HepG2 (cell line): Measurements from ENCODE around the gene UNC5B. TPM values are rescaled to one million over a fixed set of nuclear protein-coding genes. Genes with fewer than 3 reads are reported as not detected.

ENCODE experiments used
- ATAC-seq: fragments of 200-7000 bp; cut with Tn5 transposase; 3 replicates; pipeline ENCODE4 v1.9.1; 2020; ENCODE audit warnings: mild to moderate bottlenecking, moderate library complexity
- BruUV-seq: library from RNA; stranded (reverse); fragments of 400-500 nt; replicated peaks from 2 replicates; lab custom pipeline; 2021; lab: Mats Ljungman, UMichigan
- CTCF ChIA-PET: fragments of 300-600 bp; formaldehyde crosslinking; extraction: SDS; loops from one replicate; lab custom pipeline; 2021; ENCODE audit warnings: low total read pairs, inconsistent platforms, low intra/inter-chr PET ratio; lab: Yijun Ruan, JAX
- POLR2A ChIA-PET: fragments of 350-600 bp; sonication (Branson Sonifier 250); formaldehyde crosslinking; loops from one replicate; lab custom pipeline; 2020; ENCODE audit warnings: antibody characterized with exemption, inconsistent platforms; lab: Yijun Ruan, JAX
- DNase-seq: peaks from one replicate; pipeline ENCODE4 v3.0.0-alpha.2; 2015; ENCODE audit warnings: low spot score
- FAIRE-seq: peaks from 3 replicates; lab custom pipeline; 2011; peaks lifted over from hg19 to GRCh38; lab: Jason Lieb, UNC
- H2AFZ ChIP-seq: one replicate; pipeline ENCODE4 v1.6.1; 2011; ENCODE audit warnings: low read length, inconsistent platforms
- H3K27ac ChIP-seq: fragments of 300-600 bp; 3 replicates; pipeline ENCODE4 v1.8.0; 2011; ENCODE audit warnings: mixed run types, mild to moderate bottlenecking, mixed read lengths, low read length, inconsistent platforms; ENCODE audit not compliant: insufficient read depth; ENCODE audit errors: extremely low read length
- H3K27me3 ChIP-seq, 2 experiments: fragments of 200-600 bp in 1 of 2; 2 replicates in 1 of 2; 3 replicates in 1 of 2; pipeline versions ENCODE4 v1.6.0 to v1.8.0; 2011; ENCODE audit warnings: low read length in 2 of 2, mild to moderate bottlenecking in 2 of 2, moderate library complexity in 2 of 2, inconsistent platforms in 1 of 2; ENCODE audit not compliant: insufficient read depth in 2 of 2, control insufficient read depth in 1 of 2
- H3K36me3 ChIP-seq, 2 experiments: fragments of 200-600 bp in 1 of 2; replicated peaks in 1 of 2; 2 replicates in 1 of 2; 3 replicates in 1 of 2; pipeline versions ENCODE4 v1.5.1 to v1.8.0; 2011; ENCODE audit warnings: low read length in 2 of 2, inconsistent platforms in 1 of 2; ENCODE audit not compliant: insufficient read depth in 2 of 2, control insufficient read depth in 1 of 2
- H3K4me1 ChIP-seq: 2 replicates; pipeline ENCODE4 v1.5.1; 2012; ENCODE audit warnings: low read length, inconsistent platforms; ENCODE audit not compliant: insufficient read depth
- H3K4me2 ChIP-seq: 2 replicates; pipeline ENCODE4 v1.6.0; 2011; ENCODE audit warnings: low read depth, low read length, inconsistent platforms
- H3K4me3 ChIP-seq, 3 experiments: fragments of 200-600 bp in 1 of 3; sonication (generic), shearing (Covaris generic) in 1 of 3; replicated peaks in 1 of 3; 2 replicates each; pipeline ENCODE4 v1.5.1; 2011 to 2016; ENCODE audit warnings: low read length in 3 of 3, inconsistent platforms in 2 of 3, low read depth in 2 of 3, mild to moderate bottlenecking in 2 of 3, control low read depth in 1 of 3, mixed read lengths in 1 of 3; ENCODE audit not compliant: insufficient read depth in 1 of 3
- H3K79me2 ChIP-seq: one replicate; pipeline ENCODE4 v1.6.1; 2011; ENCODE audit warnings: low read length, inconsistent platforms; ENCODE audit not compliant: insufficient read depth
- H3K9ac ChIP-seq: 2 replicates; pipeline ENCODE4 v1.6.0; 2011; ENCODE audit warnings: mild to moderate bottlenecking, low read depth, low read length, inconsistent platforms; ENCODE audit not compliant: insufficient read depth
- H3K9me3 ChIP-seq: 2 replicates; pipeline ENCODE4 v1.5.1; 2012; ENCODE audit warnings: mild to moderate bottlenecking, low read length
- H4K20me1 ChIP-seq: 2 replicates; pipeline ENCODE4 v1.6.0; 2011; ENCODE audit warnings: inconsistent platforms, mild to moderate bottlenecking, low read length, moderate library complexity; ENCODE audit not compliant: insufficient read depth
- GPN1 ChIP-seq: sonication (generic); formaldehyde crosslinking; IDR thresholded peaks from 2 replicates; pipeline ENCODE4 v1.5.1; 2020; ENCODE audit warnings: missing genetic modification reagents, borderline replicate concordance
- HOXA5 ChIP-seq: sonication (generic); formaldehyde crosslinking; IDR thresholded peaks from 2 replicates; pipeline ENCODE4 v1.4.0; 2020; ENCODE audit warnings: missing genetic modification reagents
- KDM4B ChIP-seq: sonication (generic); formaldehyde crosslinking; IDR thresholded peaks from 2 replicates; pipeline ENCODE4 v1.4.0; 2020; ENCODE audit warnings: missing genetic modification reagents
- MYNN ChIP-seq: sonication (generic); formaldehyde crosslinking; IDR thresholded peaks from 2 replicates; pipeline ENCODE4 v1.4.0; 2020; ENCODE audit warnings: mild to moderate bottlenecking, low read depth, missing genetic modification reagents
- RAD51 ChIP-seq: fragments of 450-650 bp; IDR thresholded peaks from 2 replicates; pipeline ENCODE4 v1.6.1; 2016; ENCODE audit warnings: borderline replicate concordance
- SOX5 ChIP-seq: IDR thresholded peaks from 2 replicates; pipeline ENCODE4 v1.6.1; 2016; ENCODE audit warnings: borderline replicate concordance
- U2AF1 ChIP-seq: fragments of 200-400 bp; formaldehyde crosslinking; optimal IDR thresholded peaks from 2 replicates; pipeline ENCODE3; 2017; ENCODE audit warnings: mild to moderate bottlenecking, low read depth, low read length
- ZBTB1 ChIP-seq: sonication (generic); formaldehyde crosslinking; IDR thresholded peaks from 2 replicates; pipeline ENCODE4 v1.4.0; 2020; ENCODE audit warnings: missing genetic modification reagents, borderline replicate concordance
- ZBTB46 ChIP-seq: sonication (generic); formaldehyde crosslinking; IDR thresholded peaks from 2 replicates; pipeline ENCODE4 v1.4.0; 2020; ENCODE audit warnings: mild to moderate bottlenecking, missing genetic modification reagents, borderline replicate concordance
- ZFP36L1 ChIP-seq: sonication (generic); formaldehyde crosslinking; IDR thresholded peaks from 2 replicates; pipeline ENCODE4 v1.8.0; 2022; ENCODE audit warnings: mild to moderate bottlenecking, missing genetic modification reagents, moderate library complexity
- ZNF430 ChIP-seq: sonication (generic); formaldehyde crosslinking; IDR thresholded peaks from 2 replicates; pipeline ENCODE4 v1.9.0; 2021; ENCODE audit warnings: mild to moderate bottlenecking, missing genetic modification reagents
- WGBS: methylation state at CpG from one replicate; pipeline ENCODE4 v1.1.6; 2017; ENCODE audit warnings: low lambda C conversion rate; 5-methylcytosine and 5-hydroxymethylcytosine counted together
- in situ Hi-C: cut with HindIII; loops from 2 replicates; pipeline ENCODE4 v1.10.0; 2017; ENCODE audit warnings: low pct_unique_long_range_greater_than_20kb; ENCODE audit not compliant: extremely low pct_ligation_motif_present
- intact Hi-C: fragments of 100-400 bp; cut with micrococcal nuclease; formaldehyde crosslinking; loops from one replicate; pipeline ENCODE4 v1.10.0; 2022; ENCODE audit not compliant: unreplicated experiment
- polyA plus RNA-seq, 8 experiments: library from polyadenylated mRNA; depleted of rRNA in 3 of 8; stranded (reverse) in 7 of 8; unstranded in 1 of 8; fragments of >200 nt; fragmentation: Illumina TruSeq in 4 of 8; extraction: Trizol in 4 of 8; gene quantifications; 2 replicates each; pipeline versions ENCODE4 v1.2.1 to v1.2.3, GENCODE V29; 2011 to 2016; ENCODE audit warnings: low read depth in 4 of 8, missing spikeins in 1 of 8, mixed read lengths in 1 of 8; ENCODE audit not compliant: insufficient read depth in 1 of 8
- total RNA-seq, 5 experiments: library from RNA; depleted of rRNA; stranded (reverse); fragments of >200 nt; fragmentation: Illumina TruSeq; extraction: Trizol; gene quantifications; 2 replicates each; pipeline ENCODE4 v1.2.3, GENCODE V29; 2016; ENCODE audit warnings: low read depth in 1 of 5
- TF ChIP-seq, protein P1 (sequence below): sonication (generic); formaldehyde crosslinking; conservative IDR thresholded peaks from 2 replicates; pipeline ENCODE4 v1.4.0; 2020; ENCODE audit warnings: missing genetic modification reagents
- TF ChIP-seq, protein P2 (sequence below): sonication (generic); formaldehyde crosslinking; IDR thresholded peaks from 2 replicates; pipeline ENCODE4 v1.5.0; 2020; ENCODE audit warnings: mild to moderate bottlenecking, missing genetic modification reagents, moderate library complexity
- TF ChIP-seq, protein P3 (sequence below): sonication (generic); formaldehyde crosslinking; IDR thresholded peaks from 2 replicates; pipeline ENCODE4 v1.5.1; 2020; ENCODE audit warnings: missing genetic modification reagents, mild to moderate bottlenecking, borderline replicate concordance

Gene UNC5B
- total and polyA plus RNA-seq, 2 of the 13 experiments (the other 11 are each of a cell fraction or from before 2014, with no cell fraction given) = 0.07 TPM

GRCh38 chr10:71241830-71242621 lies 29.7 kb downstream of the UNC5B start:
- ATAC-seq = no peak

DNA sequence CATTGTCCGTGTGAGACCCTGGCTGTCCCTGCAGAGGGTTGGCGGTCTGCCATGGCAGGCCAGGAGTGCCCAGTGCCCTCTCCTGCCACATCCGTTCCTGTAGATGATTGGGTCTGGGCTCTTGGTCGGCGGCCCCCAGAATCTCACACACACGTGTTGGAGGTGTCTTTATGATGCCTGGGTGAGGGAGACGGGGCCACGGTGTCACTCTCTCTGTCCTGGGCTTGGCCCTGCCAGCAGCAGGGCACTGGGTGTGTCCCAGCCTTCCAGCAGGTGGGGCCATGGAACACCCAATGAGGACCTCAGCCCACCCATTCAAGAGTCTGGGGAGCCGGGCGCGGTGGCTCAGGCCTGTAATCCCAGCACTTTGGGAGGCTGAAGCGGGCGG lies 30.2 kb downstream of the UNC5B start:
- H2AFZ ChIP-seq = no peak overlapping the region
- peaks cover 9 to 47% of the 10 kb centered on the region in 2 experiments; a peak in 3 of 5 replicates for H3K27me3 ChIP-seq
- no peaks in the 10 kb centered on the region for H3K4me1 ChIP-seq
- H3K4me3 ChIP-seq = no peak overlapping the region
- ATAC-seq (peak; percentile 52), DNase-seq (no peak), FAIRE-seq (no peak)
- POLR2A ChIA-PET = no interaction called here
- in situ Hi-C loops = no loop called here
- H3K4me2 ChIP-seq = no peak overlapping the region
- no peaks in the 10 kb centered on the region for H3K36me3 ChIP-seq
- no peak overlapping the region for H3K9ac ChIP-seq
- CTCF ChIA-PET = no interaction called here
- no TSS peak for BruUV-seq
- TF ChIP-seq, protein P1, sequence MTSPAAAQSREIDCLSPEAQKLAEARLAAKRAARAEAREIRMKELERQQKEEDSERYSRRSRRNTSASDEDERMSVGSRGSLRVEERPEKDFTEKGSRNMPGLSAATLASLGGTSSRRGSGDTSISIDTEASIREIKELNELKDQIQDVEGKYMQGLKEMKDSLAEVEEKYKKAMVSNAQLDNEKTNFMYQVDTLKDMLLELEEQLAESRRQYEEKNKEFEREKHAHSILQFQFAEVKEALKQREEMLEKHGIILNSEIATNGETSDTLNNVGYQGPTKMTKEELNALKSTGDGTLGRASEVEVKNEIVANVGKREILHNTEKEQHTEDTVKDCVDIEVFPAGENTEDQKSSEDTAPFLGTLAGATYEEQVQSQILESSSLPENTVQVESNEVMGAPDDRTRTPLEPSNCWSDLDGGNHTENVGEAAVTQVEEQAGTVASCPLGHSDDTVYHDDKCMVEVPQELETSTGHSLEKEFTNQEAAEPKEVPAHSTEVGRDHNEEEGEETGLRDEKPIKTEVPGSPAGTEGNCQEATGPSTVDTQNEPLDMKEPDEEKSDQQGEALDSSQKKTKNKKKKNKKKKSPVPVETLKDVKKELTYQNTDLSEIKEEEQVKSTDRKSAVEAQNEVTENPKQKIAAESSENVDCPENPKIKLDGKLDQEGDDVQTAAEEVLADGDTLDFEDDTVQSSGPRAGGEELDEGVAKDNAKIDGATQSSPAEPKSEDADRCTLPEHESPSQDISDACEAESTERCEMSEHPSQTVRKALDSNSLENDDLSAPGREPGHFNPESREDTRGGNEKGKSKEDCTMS (CRISPR knock-in tag) = no peak
- TF ChIP-seq ZBTB46 (CRISPR knock-in tag) (no peak), SOX5 (CRISPR knock-in tag) (no peak)
- TF ChIP-seq, protein P2, sequence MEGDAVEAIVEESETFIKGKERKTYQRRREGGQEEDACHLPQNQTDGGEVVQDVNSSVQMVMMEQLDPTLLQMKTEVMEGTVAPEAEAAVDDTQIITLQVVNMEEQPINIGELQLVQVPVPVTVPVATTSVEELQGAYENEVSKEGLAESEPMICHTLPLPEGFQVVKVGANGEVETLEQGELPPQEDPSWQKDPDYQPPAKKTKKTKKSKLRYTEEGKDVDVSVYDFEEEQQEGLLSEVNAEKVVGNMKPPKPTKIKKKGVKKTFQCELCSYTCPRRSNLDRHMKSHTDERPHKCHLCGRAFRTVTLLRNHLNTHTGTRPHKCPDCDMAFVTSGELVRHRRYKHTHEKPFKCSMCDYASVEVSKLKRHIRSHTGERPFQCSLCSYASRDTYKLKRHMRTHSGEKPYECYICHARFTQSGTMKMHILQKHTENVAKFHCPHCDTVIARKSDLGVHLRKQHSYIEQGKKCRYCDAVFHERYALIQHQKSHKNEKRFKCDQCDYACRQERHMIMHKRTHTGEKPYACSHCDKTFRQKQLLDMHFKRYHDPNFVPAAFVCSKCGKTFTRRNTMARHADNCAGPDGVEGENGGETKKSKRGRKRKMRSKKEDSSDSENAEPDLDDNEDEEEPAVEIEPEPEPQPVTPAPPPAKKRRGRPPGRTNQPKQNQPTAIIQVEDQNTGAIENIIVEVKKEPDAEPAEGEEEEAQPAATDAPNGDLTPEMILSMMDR (CRISPR knock-in tag) = 0 out of 2 replicates have a peak, but pooled peaks have one; percentile 27
- TF ChIP-seq, all 625 proteins: peak for 1
- H3K79me2 ChIP-seq = no peaks in the 10 kb centered on the region
- peaks cover 3% of the 10 kb centered on the region; the same call in 1 of the 2 replicates for H4K20me1 ChIP-seq
- no peak overlapping the region for H3K27ac ChIP-seq
- no peaks in the 10 kb centered on the region for H3K9me3 ChIP-seq
- WGBS = 32% methylated on average over 6 of the region's 13 CpGs
- intact Hi-C loops = no loop called here

More at GRCh38 chr10:71241830-71242621, 29.7 kb downstream of the UNC5B start:
- in situ Hi-C loops (no loop called here), intact Hi-C loops (no loop called here)
- ChIA-PET CTCF (no interaction called here), POLR2A (no interaction called here)
- peaks cover 3% of the 10 kb centered on the region; the same call in 1 of the 2 replicates for H4K20me1 ChIP-seq
- H3K4me2 ChIP-seq = no peak overlapping the region
- peaks cover 7 to 50% of the 10 kb centered on the region in 2 experiments; a peak in 3 of 5 replicates for H3K27me3 ChIP-seq
- WGBS = 41% methylated on average over 5 of the region's 12 CpGs
- H3K4me1 ChIP-seq = no peaks in the 10 kb centered on the region
- no peak overlapping the region for H3K9ac ChIP-seq
- TF ChIP-seq KDM4B (CRISPR knock-in tag) = no peak
- TF ChIP-seq ZNF430 = no peak
- TF ChIP-seq GPN1 = no peak
- TF ChIP-seq ZFP36L1 (CRISPR knock-in tag) = no peak
- no peak for TF ChIP-seq MYNN (CRISPR knock-in tag)
- TF ChIP-seq ZBTB1 (CRISPR knock-in tag) = no peak
- no peak for TF ChIP-seq U2AF1
- no peak for TF ChIP-seq RAD51
- TF ChIP-seq, protein P3, sequence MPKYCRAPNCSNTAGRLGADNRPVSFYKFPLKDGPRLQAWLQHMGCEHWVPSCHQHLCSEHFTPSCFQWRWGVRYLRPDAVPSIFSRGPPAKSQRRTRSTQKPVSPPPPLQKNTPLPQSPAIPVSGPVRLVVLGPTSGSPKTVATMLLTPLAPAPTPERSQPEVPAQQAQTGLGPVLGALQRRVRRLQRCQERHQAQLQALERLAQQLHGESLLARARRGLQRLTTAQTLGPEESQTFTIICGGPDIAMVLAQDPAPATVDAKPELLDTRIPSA = no peak
- no peak for TF ChIP-seq HOXA5 (CRISPR knock-in tag)
- no peaks in the 10 kb centered on the region for H3K9me3 ChIP-seq
- no peak overlapping the region for H3K27ac ChIP-seq
- no peak overlapping the region for H2AFZ ChIP-seq
- H3K4me3 ChIP-seq = no peak overlapping the region
- no peaks in the 10 kb centered on the region for H3K79me2 ChIP-seq
- no peak for FAIRE-seq
- DNase-seq = no peak
- H3K36me3 ChIP-seq = no peaks in the 10 kb centered on the region
- no TSS peak for BruUV-seq
